ENCODE results near the gene OTOA.
A peak's percentile ranks its signal among the peaks of the same experiment; 100 is the strongest.
"Not testable (repeated sequence)": the region's sequence is repeated elsewhere in the genome, so short reads cannot be mapped to it uniquely, and the experiment has no call there.

OTOA gene

DNA sequence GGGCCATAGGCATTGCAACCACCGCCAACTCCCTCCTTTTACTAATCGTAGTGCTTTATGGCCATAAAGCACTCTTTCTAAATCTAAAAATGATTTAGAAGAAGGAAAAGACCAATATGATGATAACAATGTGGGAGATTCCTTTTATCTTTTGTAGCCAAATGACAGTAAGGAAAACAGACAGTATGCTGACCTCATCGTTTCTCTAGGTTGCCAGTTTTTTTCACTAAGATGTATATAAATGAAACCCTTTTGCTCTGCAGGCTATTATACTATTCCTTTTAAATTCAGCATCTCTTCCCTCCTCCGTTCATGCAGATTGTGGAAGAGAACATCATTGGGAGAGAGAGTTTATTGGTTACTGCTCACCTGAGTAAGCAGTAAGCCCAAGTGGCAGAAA is 25.3 kb downstream of the OTOA start:
- TF ChIP-seq Cebpa-rat (IDR thresholded peaks at IDR 0.05): no peak
- no peaks in the 10 kb centered on the region for H3K9me3 ChIP-seq
- no peak overlapping the region for H3K4me2 ChIP-seq
- no peak overlapping the region for H3K27ac ChIP-seq
- no peak overlapping the region for H3K9ac ChIP-seq
- no peaks in the 10 kb centered on the region for H3K36me3 ChIP-seq
- no peaks in the 10 kb centered on the region for H4K20me1 ChIP-seq
- H3K4me3 ChIP-seq: no peak overlapping the region
- no peaks in the 10 kb centered on the region for H3K4me1 ChIP-seq
- no peaks in the 10 kb centered on the region for H3K27me3 ChIP-seq

DNA sequence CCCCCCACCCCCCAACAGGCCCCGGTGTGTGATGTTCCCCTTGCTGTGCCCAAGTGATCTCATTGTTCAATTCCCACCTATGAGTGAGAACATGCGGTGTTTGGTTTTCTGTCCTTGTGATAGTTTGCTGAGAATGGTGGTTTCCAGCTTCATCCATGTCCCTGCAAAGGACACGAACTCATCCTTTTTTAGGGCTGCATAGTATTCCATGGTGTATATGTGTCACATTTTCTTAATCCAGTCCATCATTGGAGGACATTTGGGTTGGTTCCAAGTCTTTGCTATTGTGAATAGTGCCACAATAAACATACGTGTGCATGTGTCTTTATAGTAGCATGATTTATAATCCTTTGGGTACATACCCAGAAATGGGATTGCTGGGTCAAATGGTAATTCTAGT is 27.2 kb downstream of the OTOA start:
- H3K36me3 ChIP-seq, H3K9me3 ChIP-seq, H4K20me1 ChIP-seq, H3K27ac ChIP-seq, H3K4me1 ChIP-seq, H3K4me2 ChIP-seq, H3K4me3 ChIP-seq, H3K27me3 ChIP-seq, H3K9ac ChIP-seq: not testable (repeated sequence)

DNA sequence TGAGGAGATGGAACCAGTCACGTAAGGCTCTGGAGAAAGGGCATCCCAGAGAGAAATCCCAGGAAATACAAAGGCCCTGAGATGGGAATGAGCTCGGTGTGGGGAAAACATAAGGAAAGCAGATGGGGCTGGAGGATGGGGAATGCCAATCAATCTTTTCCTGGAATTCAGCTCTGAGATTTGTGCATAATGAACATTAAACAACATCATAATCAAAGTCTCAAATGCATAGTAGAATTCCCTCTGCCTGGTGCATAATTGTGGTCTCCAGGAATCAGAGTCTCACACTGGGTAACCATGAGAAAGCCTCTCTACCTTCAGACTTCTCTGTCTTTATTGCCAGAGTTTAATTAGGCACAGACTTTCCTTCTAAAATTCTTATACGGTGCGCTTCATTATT is 30.8 kb downstream of the OTOA start:
- Histone ChIP-seq H3K4me2 (no peak overlapping the region), H3K9ac (no peak overlapping the region), H3K9me3 (no peaks in the 10 kb centered on the region), H3K4me1 (no peaks in the 10 kb centered on the region), H4K20me1 (no peaks in the 10 kb centered on the region), H3K27ac (no peak overlapping the region), H3K27me3 (no peaks in the 10 kb centered on the region), H3K4me3 (no peak overlapping the region), H3K36me3 (no peaks in the 10 kb centered on the region)
- no peak for TF ChIP-seq Cebpa-rat (IDR thresholded peaks at IDR 0.05)

DNA sequence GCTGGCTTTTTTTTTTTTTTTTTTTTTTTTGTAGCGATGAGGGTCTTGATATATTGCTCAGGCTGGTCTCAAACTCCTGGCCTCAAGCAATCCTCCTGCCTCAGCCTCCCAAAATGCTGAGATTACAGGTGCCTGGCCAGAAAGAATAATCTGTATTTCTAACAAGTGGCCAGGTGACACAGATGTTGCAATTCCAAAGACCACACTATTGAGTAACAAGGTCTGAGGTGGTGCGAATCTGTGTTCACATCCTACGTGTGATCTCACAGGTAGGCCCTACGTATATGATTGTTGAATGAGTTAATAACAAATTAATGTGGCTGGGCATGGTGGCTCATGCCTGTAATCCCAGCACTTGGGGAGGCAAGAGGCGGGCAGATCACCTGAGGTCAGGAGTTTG is 33.3 kb downstream of the OTOA start:
- no peak overlapping the region for H3K4me2 ChIP-seq
- H3K36me3 ChIP-seq: no peaks in the 10 kb centered on the region
- H4K20me1 ChIP-seq: no peaks in the 10 kb centered on the region
- peaks cover 4% of the 10 kb centered on the region; the same call in 1 of the 2 replicates for H3K9me3 ChIP-seq
- H3K4me1 ChIP-seq: no peaks in the 10 kb centered on the region
- no peak overlapping the region for H3K9ac ChIP-seq
- no peak overlapping the region for H3K27ac ChIP-seq
- H3K4me3 ChIP-seq: no peak overlapping the region
- TF ChIP-seq Cebpa-rat (IDR thresholded peaks at IDR 0.05): no peak
- H3K27me3 ChIP-seq: no peaks in the 10 kb centered on the region

DNA sequence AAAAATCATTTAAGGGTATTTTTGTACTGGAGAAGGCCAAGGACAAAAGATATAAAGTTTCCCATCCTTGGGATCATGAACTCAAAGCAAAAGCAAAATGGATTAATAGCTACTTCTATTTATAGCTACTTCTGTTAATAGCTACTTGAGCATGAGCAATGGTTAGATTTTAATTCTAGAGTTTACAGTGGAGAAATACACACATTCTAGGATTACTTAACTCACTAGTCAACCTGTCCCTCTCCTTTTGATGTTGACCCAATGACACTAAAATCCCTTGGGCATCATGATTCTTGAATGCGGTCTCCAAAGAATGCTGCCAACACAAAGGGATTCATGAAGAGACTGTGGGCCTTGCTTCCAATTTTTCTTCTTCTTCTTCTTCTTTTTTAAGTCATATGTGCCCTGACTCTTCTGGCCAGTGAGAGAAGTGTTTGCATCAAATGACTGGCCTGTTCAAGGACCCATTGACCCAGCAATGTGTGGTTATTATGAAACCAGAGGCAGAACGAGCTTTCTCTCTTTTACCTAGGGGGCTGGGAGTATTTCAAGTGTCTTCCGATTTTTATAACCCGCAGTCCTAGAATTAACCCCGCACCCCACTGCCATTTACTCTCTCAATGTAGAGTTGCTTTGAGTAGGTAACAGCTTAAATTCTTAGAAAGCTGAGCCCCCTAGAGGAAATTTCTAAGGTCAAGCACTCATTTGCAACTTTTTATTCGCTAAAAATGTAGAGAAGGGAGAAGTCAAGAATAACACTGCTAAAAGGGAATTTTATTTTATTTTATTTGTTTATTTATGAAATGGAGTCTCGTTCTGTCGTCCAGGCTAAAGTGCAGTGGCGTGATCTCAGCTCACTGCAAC is 34.6 kb downstream of the OTOA start:
- H3K27me3 ChIP-seq: no peaks in the 10 kb centered on the region
- H3K27ac ChIP-seq: no peak overlapping the region
- H4K20me1 ChIP-seq: no peaks in the 10 kb centered on the region
- no peak overlapping the region for H3K4me3 ChIP-seq
- H3K9me3 ChIP-seq: peaks cover 4% of the 10 kb centered on the region; the same call in 1 of the 2 replicates
- H3K36me3 ChIP-seq: no peaks in the 10 kb centered on the region
- no peak for TF ChIP-seq Cebpa-rat (IDR thresholded peaks at IDR 0.05)
- no peak overlapping the region for H3K9ac ChIP-seq
- H3K4me2 ChIP-seq: no peak overlapping the region
- peaks cover under 1% of the 10 kb centered on the region; the same call in 1 of the 2 replicates for H3K4me1 ChIP-seq

DNA sequence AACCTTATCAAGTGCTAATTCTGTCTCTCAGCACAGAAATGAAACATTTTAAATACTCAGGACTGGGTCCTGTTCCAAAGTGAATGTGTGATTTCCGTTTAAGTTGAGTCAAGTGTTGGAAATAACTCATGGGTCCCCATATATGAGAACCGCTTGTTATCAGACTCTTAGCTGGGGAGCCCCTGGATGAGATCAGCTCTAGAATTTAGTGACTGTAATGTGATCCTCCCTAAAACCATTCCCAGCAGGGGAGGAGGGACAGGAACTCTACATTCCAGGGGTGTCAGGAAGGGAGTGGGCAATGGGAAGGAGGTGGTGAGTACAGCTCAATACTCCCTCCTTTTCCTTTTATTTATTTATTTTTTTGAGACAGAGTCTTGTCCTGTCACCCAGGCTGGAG is 37.5 kb downstream of the OTOA start:
- Histone ChIP-seq H3K4me3 (no peak overlapping the region), H3K27me3 (no peaks in the 10 kb centered on the region), H3K9me3 (peaks cover 4% of the 10 kb centered on the region; the same call in 1 of the 2 replicates), H3K36me3 (no peaks in the 10 kb centered on the region), H3K9ac (no peak overlapping the region), H3K27ac (no peak overlapping the region), H3K4me1 (peaks cover 6% of the 10 kb centered on the region; the same call in 1 of the 2 replicates), H4K20me1 (no peaks in the 10 kb centered on the region), H3K4me2 (no peak overlapping the region)
- no peak for TF ChIP-seq Cebpa-rat (IDR thresholded peaks at IDR 0.05)

DNA sequence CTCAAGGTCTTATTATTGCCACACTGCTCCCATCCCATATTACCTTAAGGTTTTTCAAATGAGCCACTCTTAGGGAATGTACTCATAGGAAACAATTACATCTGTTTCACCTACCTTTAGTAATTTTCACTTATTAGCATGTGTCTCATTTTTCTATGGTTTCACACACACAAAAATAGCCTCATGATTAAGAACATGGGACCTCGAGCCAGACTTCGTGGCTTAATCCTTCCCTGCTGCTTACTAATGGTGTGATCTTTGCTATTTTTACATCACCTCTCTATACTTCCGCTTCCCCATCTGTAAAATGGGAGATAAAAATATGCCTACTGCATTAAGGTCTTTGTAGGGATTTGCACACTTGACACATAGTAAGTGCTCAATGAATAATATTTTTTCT is 38.5 kb downstream of the OTOA start:
- no peak overlapping the region for H3K9ac ChIP-seq
- H3K27ac ChIP-seq: no peak overlapping the region
- H3K4me1 ChIP-seq: peaks cover 6% of the 10 kb centered on the region; the same call in 1 of the 2 replicates
- TF ChIP-seq Cebpa-rat (IDR thresholded peaks at IDR 0.05): no peak
- no peaks in the 10 kb centered on the region for H3K36me3 ChIP-seq
- no peak overlapping the region for H3K4me2 ChIP-seq
- H3K9me3 ChIP-seq: peaks cover 4% of the 10 kb centered on the region; the same call in 1 of the 2 replicates
- H3K27me3 ChIP-seq: no peaks in the 10 kb centered on the region
- H4K20me1 ChIP-seq: no peaks in the 10 kb centered on the region
- no peak overlapping the region for H3K4me3 ChIP-seq

DNA sequence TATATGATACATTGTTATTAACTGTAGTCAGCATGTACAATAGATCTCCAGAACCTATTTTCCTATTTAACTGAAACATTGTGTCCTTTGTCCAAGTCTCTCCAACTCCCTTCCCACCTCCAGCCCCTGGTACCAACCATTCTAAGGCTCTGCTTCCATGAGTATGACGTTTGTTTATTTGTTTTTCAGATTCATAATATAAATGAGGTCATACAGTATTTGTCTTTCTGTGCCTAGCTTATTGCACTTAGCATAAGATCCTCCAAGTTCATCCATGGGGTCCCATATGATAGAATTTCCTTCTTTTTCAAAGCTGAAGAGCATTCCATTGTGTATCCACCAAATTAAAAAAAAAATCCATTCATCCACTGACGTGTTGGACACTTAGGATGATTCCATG is 39.4 kb downstream of the OTOA start:
- H3K9ac ChIP-seq: no peak overlapping the region
- H3K4me1 ChIP-seq: peaks cover 6% of the 10 kb centered on the region; the same call in 1 of the 2 replicates
- H3K27me3 ChIP-seq: no peaks in the 10 kb centered on the region
- H3K36me3 ChIP-seq: no peaks in the 10 kb centered on the region
- no peak overlapping the region for H3K27ac ChIP-seq
- TF ChIP-seq Cebpa-rat (IDR thresholded peaks at IDR 0.05): no peak
- no peak overlapping the region for H3K4me2 ChIP-seq
- H3K9me3 ChIP-seq: peaks cover 4% of the 10 kb centered on the region; the same call in 1 of the 2 replicates
- H3K4me3 ChIP-seq: no peak overlapping the region
- H4K20me1 ChIP-seq: no peaks in the 10 kb centered on the region

DNA sequence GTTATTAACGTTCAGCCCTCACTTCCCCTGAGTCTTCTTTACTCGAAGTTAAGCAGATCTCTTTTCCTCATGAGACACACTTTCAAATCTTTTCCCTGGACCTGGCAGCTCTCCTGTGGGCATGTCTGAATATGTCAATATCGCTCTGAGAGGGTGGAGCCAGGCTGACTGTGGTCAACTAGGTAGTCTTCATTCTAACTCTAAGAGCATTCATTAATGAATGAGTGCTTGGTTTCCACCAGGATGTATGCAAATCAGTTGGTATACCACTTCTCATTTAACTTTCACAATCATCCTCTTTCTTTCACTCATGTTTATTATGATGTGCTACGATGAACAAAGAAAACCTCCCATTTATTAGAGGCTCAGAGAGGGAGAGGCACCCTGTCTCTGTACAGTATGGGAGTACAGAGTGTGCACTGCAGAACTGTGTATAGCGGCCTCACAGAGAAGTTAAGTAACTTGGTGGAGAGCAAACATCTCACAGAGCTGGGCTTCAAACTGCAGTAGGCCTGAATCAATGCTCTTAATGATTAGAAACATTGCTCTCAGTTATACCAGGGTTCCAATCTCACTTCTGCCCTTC is 39.9 kb downstream of the OTOA start:
- Histone ChIP-seq H3K27ac (no peak overlapping the region), H3K27me3 (no peaks in the 10 kb centered on the region), H3K4me3 (no peak overlapping the region), H4K20me1 (no peaks in the 10 kb centered on the region), H3K9me3 (peaks cover 4% of the 10 kb centered on the region; the same call in 1 of the 2 replicates), H3K36me3 (no peaks in the 10 kb centered on the region), H3K4me1 (peaks cover 6% of the 10 kb centered on the region; the same call in 1 of the 2 replicates), H3K9ac (no peak overlapping the region), H3K4me2 (peak overlapping the region; percentile 7; the same call in 1 of the 2 replicates)
- no peak for TF ChIP-seq Cebpa-rat (IDR thresholded peaks at IDR 0.05)

DNA sequence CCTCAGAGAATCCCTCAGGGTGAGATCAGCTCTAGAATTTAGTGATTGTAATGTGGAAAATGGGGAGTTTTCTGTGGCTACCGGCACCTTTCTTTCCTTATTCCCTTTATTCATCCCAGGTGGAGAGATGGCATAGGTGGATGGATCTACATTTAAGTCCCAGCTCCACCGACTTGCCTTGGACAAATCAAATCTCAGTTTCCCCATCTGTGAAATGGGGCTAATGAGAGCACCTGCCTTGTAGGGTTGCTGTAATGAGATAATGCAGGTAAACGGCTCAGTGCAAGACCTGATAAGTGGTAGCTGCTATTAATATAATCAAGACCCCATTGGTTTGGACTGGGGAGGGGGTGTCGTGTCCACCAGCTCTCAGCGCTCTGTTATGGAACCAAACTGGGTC is 40.5 kb downstream of the OTOA start:
- Histone ChIP-seq H3K4me1 (peaks cover 6% of the 10 kb centered on the region; the same call in 1 of the 2 replicates), H3K4me3 (no peak overlapping the region), H3K9ac (no peak overlapping the region), H3K9me3 (peaks cover 4% of the 10 kb centered on the region; the same call in 1 of the 2 replicates), H3K36me3 (no peaks in the 10 kb centered on the region), H3K4me2 (no peak overlapping the region), H3K27ac (no peak overlapping the region), H3K27me3 (no peaks in the 10 kb centered on the region), H4K20me1 (no peaks in the 10 kb centered on the region)
- TF ChIP-seq Cebpa-rat (IDR thresholded peaks at IDR 0.05): no peak

All from BLaER1 (cell line).